H9 (cell line): Measurements from ENCODE around the gene EVL. TPM values are rescaled to one million over a fixed set of nuclear protein-coding genes. Genes with fewer than 3 reads are reported as not detected.

Experiments used
- DNase-seq: peaks from one replicate; pipeline ENCODE4 v3.0.0-alpha.2; 2017
- H2AFZ ChIP-seq: one replicate; pipeline ENCODE4 v1.6.1; 2013; ENCODE audit warnings: mild to moderate bottlenecking, low read length, control low read depth, moderate library complexity
- H2AK5ac ChIP-seq: 2 replicates; pipeline ENCODE4 v1.6.1; 2013; ENCODE audit warnings: low read length, control low read depth, mixed read lengths; ENCODE audit not compliant: insufficient read length
- H2BK120ac ChIP-seq: one replicate; pipeline ENCODE4 v1.6.1; 2013; ENCODE audit warnings: low read depth, mild to moderate bottlenecking, low read length, control low read depth, inconsistent platforms; ENCODE audit not compliant: poor library complexity, severe bottlenecking
- H2BK12ac ChIP-seq: 2 replicates; pipeline ENCODE4 v1.6.1; 2013; ENCODE audit warnings: low read length, control low read depth, mixed read lengths, low read depth; ENCODE audit not compliant: insufficient read length
- H2BK15ac ChIP-seq: 2 replicates; pipeline ENCODE4 v1.6.1; 2013; ENCODE audit warnings: low read depth, low read length, control low read depth
- H2BK20ac ChIP-seq: one replicate; pipeline ENCODE4 v1.6.1; 2013; ENCODE audit warnings: low read depth, mild to moderate bottlenecking, low read length, control low read depth, inconsistent platforms; ENCODE audit not compliant: poor library complexity, severe bottlenecking
- H2BK5ac ChIP-seq: 2 replicates; pipeline ENCODE4 v1.6.1; 2013; ENCODE audit warnings: low read length, control low read depth, mixed read lengths; ENCODE audit not compliant: insufficient read length
- H3K14ac ChIP-seq: 2 replicates; pipeline ENCODE4 v1.6.1; 2013; ENCODE audit warnings: low read length, control low read depth; ENCODE audit not compliant: insufficient read depth
- H3K18ac ChIP-seq: 2 replicates; pipeline ENCODE4 v1.6.1; 2013; ENCODE audit warnings: low read depth, mild to moderate bottlenecking, mixed read lengths, low read length, control low read depth; ENCODE audit not compliant: insufficient read length
- H3K23ac ChIP-seq: 2 replicates; pipeline ENCODE4 v1.6.1; 2013; ENCODE audit warnings: low read length, control low read depth, mixed read lengths, low read depth; ENCODE audit not compliant: insufficient read length
- H3K23me2 ChIP-seq: 2 replicates; pipeline ENCODE4 v1.6.1; 2013; ENCODE audit warnings: low read depth, mild to moderate bottlenecking, mixed read lengths, low read length, control low read depth; ENCODE audit not compliant: insufficient read length, poor library complexity, severe bottlenecking
- H3K27ac ChIP-seq: 2 replicates; pipeline ENCODE4 v1.5.1; 2013; ENCODE audit warnings: low read length, control low read depth, mixed read lengths, low read depth; ENCODE audit not compliant: insufficient read length
- H3K27me3 ChIP-seq: 2 replicates; pipeline ENCODE4 v1.6.1; 2013; ENCODE audit warnings: low read length, control low read depth, inconsistent platforms; ENCODE audit not compliant: insufficient read depth
- H3K4ac ChIP-seq: 2 replicates; pipeline ENCODE4 v1.6.1; 2013; ENCODE audit warnings: low read depth, mild to moderate bottlenecking, control low read depth, inconsistent platforms, low read length, moderate library complexity
- H3K4me1 ChIP-seq: 2 replicates; pipeline ENCODE4 v1.6.1; 2013; ENCODE audit warnings: low read length, control low read depth, inconsistent platforms; ENCODE audit not compliant: insufficient read depth
- H3K4me2 ChIP-seq: 2 replicates; pipeline ENCODE4 v1.6.1; 2013; ENCODE audit warnings: low read length, control low read depth, mixed read lengths; ENCODE audit not compliant: insufficient read length, insufficient read depth
- H3K56ac ChIP-seq: 2 replicates; pipeline ENCODE4 v1.6.1; 2013; ENCODE audit warnings: low read depth, mild to moderate bottlenecking, mixed read lengths, low read length, control low read depth; ENCODE audit not compliant: insufficient read length
- H3K79me1 ChIP-seq: 2 replicates; pipeline ENCODE4 v1.6.1; 2013; ENCODE audit warnings: low read depth, mild to moderate bottlenecking, moderate library complexity, low read length, control low read depth, inconsistent platforms; ENCODE audit not compliant: insufficient read depth, poor library complexity, severe bottlenecking
- H3K79me2 ChIP-seq: 2 replicates; pipeline ENCODE4 v1.6.1; 2013; ENCODE audit warnings: low read length, control low read depth, inconsistent platforms; ENCODE audit not compliant: insufficient read depth
- H3K9ac ChIP-seq: 2 replicates; pipeline ENCODE4 v1.6.1; 2013; ENCODE audit warnings: low read length, control low read depth, mixed read lengths; ENCODE audit not compliant: insufficient read length; ENCODE audit errors: extremely low read depth
- H3K9me3 ChIP-seq: one replicate; pipeline ENCODE4 v1.6.1; 2013; ENCODE audit warnings: low read depth, low read length, inconsistent platforms; ENCODE audit not compliant: control insufficient read depth
- H3T11ph ChIP-seq: one replicate; pipeline ENCODE4 v1.6.1; 2013; ENCODE audit warnings: mild to moderate bottlenecking, low read length, control low read depth, inconsistent platforms
- H4K20me1 ChIP-seq: one replicate; pipeline ENCODE4 v1.6.1; 2013; ENCODE audit not compliant: control insufficient read depth, insufficient read length, insufficient read depth
- H4K5ac ChIP-seq: 2 replicates; pipeline ENCODE4 v1.6.1; 2013; ENCODE audit warnings: low read depth, mild to moderate bottlenecking, mixed read lengths, low read length, control low read depth; ENCODE audit not compliant: insufficient read length
- H4K8ac ChIP-seq: replicated peaks from 2 replicates; pipeline ENCODE4 v1.6.1; 2013; ENCODE audit warnings: low read length, control low read depth, mixed read lengths, low read depth; ENCODE audit not compliant: insufficient read length
- H4K91ac ChIP-seq: 2 replicates; pipeline ENCODE4 v1.6.1; 2013; ENCODE audit warnings: low read depth, mild to moderate bottlenecking, moderate library complexity, mixed read lengths, low read length, control low read depth; ENCODE audit not compliant: insufficient read length
- H3K27ac Mint-ChIP-seq, 3 experiments: 2 replicates in 2 of 3; 3 replicates in 1 of 3; pipeline ENCODE4 v1.8.0; 2020 to 2021; ENCODE audit warnings: mixed read lengths in 3 of 3, mild to moderate bottlenecking in 1 of 3, moderate library complexity in 1 of 3
- H3K27me3 Mint-ChIP-seq: 2 replicates; pipeline ENCODE4 v1.8.0; 2021; ENCODE audit warnings: low read depth, mild to moderate bottlenecking, moderate library complexity, mixed read lengths
- H3K36me3 Mint-ChIP-seq, 3 experiments: 2 replicates in 2 of 3; 3 replicates in 1 of 3; pipeline ENCODE4 v1.8.0; 2020 to 2021; ENCODE audit warnings: low read depth in 3 of 3, mixed read lengths in 3 of 3; ENCODE audit not compliant: insufficient read depth in 1 of 3
- H3K4me1 Mint-ChIP-seq, 2 experiments: 2 replicates each; pipeline ENCODE4 v1.8.0; 2020; ENCODE audit warnings: mixed read lengths in 2 of 2
- H3K4me3 Mint-ChIP-seq, 2 experiments: 2 replicates in 1 of 2; 3 replicates in 1 of 2; pipeline ENCODE4 v1.8.0; 2020 to 2021; ENCODE audit warnings: mild to moderate bottlenecking in 2 of 2, mixed read lengths in 2 of 2, moderate library complexity in 1 of 2
- H3K9me3 Mint-ChIP-seq, 2 experiments: 2 replicates in 1 of 2; 3 replicates in 1 of 2; pipeline ENCODE4 v1.8.0; 2020; ENCODE audit warnings: mild to moderate bottlenecking in 2 of 2, mixed read lengths in 2 of 2, moderate library complexity in 1 of 2
- WGBS: extraction: QIAGEN DNeasy Blood & Tissue Kit; methylation state at CpG from one replicate; pipeline ENCODE4 v1.1.7; 2013; ENCODE audit warnings: missing lambda C conversion rate, low lambda C conversion rate, mixed read lengths; ENCODE audit not compliant: insufficient read length; ENCODE audit errors: extremely low coverage; 5-methylcytosine and 5-hydroxymethylcytosine counted together
- total RNA-seq: library from RNA; stranded (reverse); gene quantifications from 2 replicates; pipeline ENCODE4 v1.2.1, GENCODE V29; 2021
- TF ChIP-seq, protein P1 (sequence below): fragments of 200-600 bp; sonication (generic); conservative IDR thresholded peaks from 3 replicates; pipeline ENCODE4 v1.8.0; 2021; ENCODE audit warnings: antibody characterized with exemption, mild to moderate bottlenecking

EVL gene
- total RNA-seq, 1 experiment from 2014 or later: 53.2 TPM

DNA sequence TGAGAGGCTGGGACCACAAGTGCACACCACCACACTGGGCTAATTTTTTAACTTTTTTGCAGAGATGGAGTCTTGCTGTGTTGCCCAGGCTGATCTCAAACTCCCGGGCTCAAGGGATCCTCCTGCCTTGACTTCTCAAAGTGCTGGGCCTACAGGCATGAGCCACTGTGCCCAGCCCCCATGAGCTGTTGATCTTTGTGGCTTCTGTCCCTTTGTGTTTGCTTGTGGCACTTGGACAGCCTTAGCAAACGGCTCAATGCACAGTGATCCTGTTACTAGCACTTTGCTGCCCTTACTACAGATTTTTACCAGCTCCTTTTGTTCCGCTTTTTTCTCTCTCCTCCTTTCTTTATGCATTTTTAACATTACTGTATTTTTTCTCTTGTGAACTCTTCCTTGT, 25.3 kb upstream of the EVL start:
- no peak overlapping the region for H2BK12ac ChIP-seq
- H4K20me1 ChIP-seq: no peaks in the 10 kb centered on the region
- H3K9me3 ChIP-seq: no peaks in the 10 kb centered on the region
- no peak overlapping the region for H3K23ac ChIP-seq
- TF ChIP-seq, protein P1, sequence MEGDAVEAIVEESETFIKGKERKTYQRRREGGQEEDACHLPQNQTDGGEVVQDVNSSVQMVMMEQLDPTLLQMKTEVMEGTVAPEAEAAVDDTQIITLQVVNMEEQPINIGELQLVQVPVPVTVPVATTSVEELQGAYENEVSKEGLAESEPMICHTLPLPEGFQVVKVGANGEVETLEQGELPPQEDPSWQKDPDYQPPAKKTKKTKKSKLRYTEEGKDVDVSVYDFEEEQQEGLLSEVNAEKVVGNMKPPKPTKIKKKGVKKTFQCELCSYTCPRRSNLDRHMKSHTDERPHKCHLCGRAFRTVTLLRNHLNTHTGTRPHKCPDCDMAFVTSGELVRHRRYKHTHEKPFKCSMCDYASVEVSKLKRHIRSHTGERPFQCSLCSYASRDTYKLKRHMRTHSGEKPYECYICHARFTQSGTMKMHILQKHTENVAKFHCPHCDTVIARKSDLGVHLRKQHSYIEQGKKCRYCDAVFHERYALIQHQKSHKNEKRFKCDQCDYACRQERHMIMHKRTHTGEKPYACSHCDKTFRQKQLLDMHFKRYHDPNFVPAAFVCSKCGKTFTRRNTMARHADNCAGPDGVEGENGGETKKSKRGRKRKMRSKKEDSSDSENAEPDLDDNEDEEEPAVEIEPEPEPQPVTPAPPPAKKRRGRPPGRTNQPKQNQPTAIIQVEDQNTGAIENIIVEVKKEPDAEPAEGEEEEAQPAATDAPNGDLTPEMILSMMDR: no peak
- no peaks in the 10 kb centered on the region for H3K23me2 ChIP-seq
- Mint-ChIP-seq H3K36me3 (no peaks in the 10 kb centered on the region), H3K4me1 (peaks cover 0 to 4% of the 10 kb centered on the region in 2 experiments; a peak in 1 of 4 replicates), H3K4me3 (no peak overlapping the region), H3K27ac (peak overlapping the region in 2 of 3 experiments; percentile 50 to 94; a peak in 4 of 7 replicates), H3K9me3 (no peaks in the 10 kb centered on the region), H3K27me3 (no peaks in the 10 kb centered on the region)
- no peaks in the 10 kb centered on the region for H3K79me2 ChIP-seq
- no peak overlapping the region for H3K14ac ChIP-seq
- no peak overlapping the region for H3K27ac ChIP-seq
- no peak overlapping the region for H3T11ph ChIP-seq
- H3K4me1 ChIP-seq: no peaks in the 10 kb centered on the region
- no peak overlapping the region for H3K4ac ChIP-seq
- DNase-seq: no peak
- no peak overlapping the region for H4K91ac ChIP-seq
- H3K79me1 ChIP-seq: peaks cover 2% of the 10 kb centered on the region
- H3K9ac ChIP-seq: no peak overlapping the region
- no peak overlapping the region for H3K18ac ChIP-seq
- H2AK5ac ChIP-seq: no peak overlapping the region
- H4K8ac ChIP-seq: no peak overlapping the region
- H4K5ac ChIP-seq: no peak overlapping the region
- H2BK5ac ChIP-seq: no peak overlapping the region
- H3K27me3 ChIP-seq: no peaks in the 10 kb centered on the region
- no peak overlapping the region for H2BK20ac ChIP-seq
- H2BK15ac ChIP-seq: no peak overlapping the region
- H2BK120ac ChIP-seq: no peak overlapping the region
- H3K4me2 ChIP-seq: no peak overlapping the region
- no CpG with 5 or more reads among the region's 3 CpGs for WGBS
- H3K56ac ChIP-seq: no peak overlapping the region
- no peak overlapping the region for H2AFZ ChIP-seq
